ENCODE data around the gene ZFAND6. TPM values are rescaled to one million over a fixed set of nuclear protein-coding genes. Genes with fewer than 3 reads are reported as not detected.

ZFAND6 gene
- polyA plus RNA-seq, 1 donor from 2014 or later = 353 TPM

- no peaks in the 10 kb centered on the region for H3K27me3 ChIP-seq (ENCODE audit: insufficient read depth, low read depth, low read length)
- H3K79me2 ChIP-seq (replicated peaks; ENCODE audit: insufficient read depth, low read length) = no peaks in the 10 kb centered on the region
- no peaks in the 10 kb centered on the region for H3F3A ChIP-seq (ENCODE audit: insufficient read depth, low read length, poor library complexity, severe bottlenecking)
- TF ChIP-seq POLR2AphosphoS5 (IDR thresholded peaks at IDR 0.05) (no peak), EP300 (conservative IDR thresholded peaks at IDR 0.05; ENCODE audit: poor library complexity, severe bottlenecking) (no peak), SMC3 (conservative IDR thresholded peaks at IDR 0.05; ENCODE audit: poor library complexity) (no peak), TAF1 (IDR thresholded peaks at IDR 0.05; ENCODE audit: low read depth) (no peak), EZH2 (IDR thresholded peaks at IDR 0.05; ENCODE audit: borderline replicate concordance, insufficient read depth, low read length, poor library complexity, severe bottlenecking) (no peak), MXI1 (conservative IDR thresholded peaks at IDR 0.05; ENCODE audit: poor library complexity, severe bottlenecking) (no peak), RAD21 (conservative IDR thresholded peaks at IDR 0.05) (no peak)
- TF ChIP-seq, protein P1, sequence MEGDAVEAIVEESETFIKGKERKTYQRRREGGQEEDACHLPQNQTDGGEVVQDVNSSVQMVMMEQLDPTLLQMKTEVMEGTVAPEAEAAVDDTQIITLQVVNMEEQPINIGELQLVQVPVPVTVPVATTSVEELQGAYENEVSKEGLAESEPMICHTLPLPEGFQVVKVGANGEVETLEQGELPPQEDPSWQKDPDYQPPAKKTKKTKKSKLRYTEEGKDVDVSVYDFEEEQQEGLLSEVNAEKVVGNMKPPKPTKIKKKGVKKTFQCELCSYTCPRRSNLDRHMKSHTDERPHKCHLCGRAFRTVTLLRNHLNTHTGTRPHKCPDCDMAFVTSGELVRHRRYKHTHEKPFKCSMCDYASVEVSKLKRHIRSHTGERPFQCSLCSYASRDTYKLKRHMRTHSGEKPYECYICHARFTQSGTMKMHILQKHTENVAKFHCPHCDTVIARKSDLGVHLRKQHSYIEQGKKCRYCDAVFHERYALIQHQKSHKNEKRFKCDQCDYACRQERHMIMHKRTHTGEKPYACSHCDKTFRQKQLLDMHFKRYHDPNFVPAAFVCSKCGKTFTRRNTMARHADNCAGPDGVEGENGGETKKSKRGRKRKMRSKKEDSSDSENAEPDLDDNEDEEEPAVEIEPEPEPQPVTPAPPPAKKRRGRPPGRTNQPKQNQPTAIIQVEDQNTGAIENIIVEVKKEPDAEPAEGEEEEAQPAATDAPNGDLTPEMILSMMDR (IDR thresholded peaks at IDR 0.05; ENCODE audit: poor library complexity, severe bottlenecking) = no peak
- TF ChIP-seq, protein P2, sequence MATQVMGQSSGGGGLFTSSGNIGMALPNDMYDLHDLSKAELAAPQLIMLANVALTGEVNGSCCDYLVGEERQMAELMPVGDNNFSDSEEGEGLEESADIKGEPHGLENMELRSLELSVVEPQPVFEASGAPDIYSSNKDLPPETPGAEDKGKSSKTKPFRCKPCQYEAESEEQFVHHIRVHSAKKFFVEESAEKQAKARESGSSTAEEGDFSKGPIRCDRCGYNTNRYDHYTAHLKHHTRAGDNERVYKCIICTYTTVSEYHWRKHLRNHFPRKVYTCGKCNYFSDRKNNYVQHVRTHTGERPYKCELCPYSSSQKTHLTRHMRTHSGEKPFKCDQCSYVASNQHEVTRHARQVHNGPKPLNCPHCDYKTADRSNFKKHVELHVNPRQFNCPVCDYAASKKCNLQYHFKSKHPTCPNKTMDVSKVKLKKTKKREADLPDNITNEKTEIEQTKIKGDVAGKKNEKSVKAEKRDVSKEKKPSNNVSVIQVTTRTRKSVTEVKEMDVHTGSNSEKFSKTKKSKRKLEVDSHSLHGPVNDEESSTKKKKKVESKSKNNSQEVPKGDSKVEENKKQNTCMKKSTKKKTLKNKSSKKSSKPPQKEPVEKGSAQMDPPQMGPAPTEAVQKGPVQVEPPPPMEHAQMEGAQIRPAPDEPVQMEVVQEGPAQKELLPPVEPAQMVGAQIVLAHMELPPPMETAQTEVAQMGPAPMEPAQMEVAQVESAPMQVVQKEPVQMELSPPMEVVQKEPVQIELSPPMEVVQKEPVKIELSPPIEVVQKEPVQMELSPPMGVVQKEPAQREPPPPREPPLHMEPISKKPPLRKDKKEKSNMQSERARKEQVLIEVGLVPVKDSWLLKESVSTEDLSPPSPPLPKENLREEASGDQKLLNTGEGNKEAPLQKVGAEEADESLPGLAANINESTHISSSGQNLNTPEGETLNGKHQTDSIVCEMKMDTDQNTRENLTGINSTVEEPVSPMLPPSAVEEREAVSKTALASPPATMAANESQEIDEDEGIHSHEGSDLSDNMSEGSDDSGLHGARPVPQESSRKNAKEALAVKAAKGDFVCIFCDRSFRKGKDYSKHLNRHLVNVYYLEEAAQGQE (IDR thresholded peaks at IDR 0.05; ENCODE audit: borderline replicate concordance) = no peak
- no peak overlapping the region for H3K4me3 ChIP-seq (ENCODE audit: low read length)
- no peaks in the 10 kb centered on the region for H3K9me2 ChIP-seq (ENCODE audit: insufficient read depth, low read length)
- no peak overlapping the region for H3K9ac ChIP-seq (ENCODE audit: low read length)
- no peak overlapping the region for H2AFZ ChIP-seq (ENCODE audit: low read depth, low read length)
- no peaks in the 10 kb centered on the region for H4K20me1 ChIP-seq (ENCODE audit: insufficient read depth)
- H3K9me3 ChIP-seq (ENCODE audit: low read length) = no peaks in the 10 kb centered on the region
- H3K4me2 ChIP-seq (ENCODE audit: low read length) = no peak overlapping the region
- no peaks in the 10 kb centered on the region for H3K36me3 ChIP-seq (ENCODE audit: insufficient read depth, low read length)
- H3K27ac ChIP-seq (ENCODE audit: low read length) = no peak overlapping the region
Measured at GRCh38 chr15:80170596-80170995, 111.1 kb downstream of the ZFAND6 start.

GRCh38 chr15:80171787-80172186 is 112.3 kb downstream of the ZFAND6 start:
- H3F3A ChIP-seq (ENCODE audit: insufficient read depth, low read length, poor library complexity, severe bottlenecking) = no peaks in the 10 kb centered on the region
- H3K9ac ChIP-seq (ENCODE audit: low read length) = no peak overlapping the region
- H4K20me1 ChIP-seq (ENCODE audit: insufficient read depth) = no peaks in the 10 kb centered on the region
- no peaks in the 10 kb centered on the region for H3K9me3 ChIP-seq (ENCODE audit: low read length)
- TF ChIP-seq TAF1 (IDR thresholded peaks at IDR 0.05; ENCODE audit: low read depth) (no peak), MXI1 (conservative IDR thresholded peaks at IDR 0.05; ENCODE audit: poor library complexity, severe bottlenecking) (no peak), RAD21 (conservative IDR thresholded peaks at IDR 0.05) (no peak), EZH2 (IDR thresholded peaks at IDR 0.05; ENCODE audit: borderline replicate concordance, insufficient read depth, low read length, poor library complexity, severe bottlenecking) (no peak), EP300 (conservative IDR thresholded peaks at IDR 0.05; ENCODE audit: poor library complexity, severe bottlenecking) (no peak), SMC3 (conservative IDR thresholded peaks at IDR 0.05; ENCODE audit: poor library complexity) (no peak), POLR2AphosphoS5 (IDR thresholded peaks at IDR 0.05) (no peak)
- TF ChIP-seq, protein P1 (IDR thresholded peaks at IDR 0.05; ENCODE audit: poor library complexity, severe bottlenecking) = no peak
- TF ChIP-seq, protein P2 (IDR thresholded peaks at IDR 0.05; ENCODE audit: borderline replicate concordance) = no peak
- H3K27me3 ChIP-seq (ENCODE audit: insufficient read depth, low read depth, low read length) = no peaks in the 10 kb centered on the region
- no peaks in the 10 kb centered on the region for H3K36me3 ChIP-seq (ENCODE audit: insufficient read depth, low read length)
- H2AFZ ChIP-seq (ENCODE audit: low read depth, low read length) = no peak overlapping the region
- no peak overlapping the region for H3K4me3 ChIP-seq (ENCODE audit: low read length)
- no peak overlapping the region for H3K4me2 ChIP-seq (ENCODE audit: low read length)
- no peaks in the 10 kb centered on the region for H3K9me2 ChIP-seq (ENCODE audit: insufficient read depth, low read length)
- H3K79me2 ChIP-seq (replicated peaks; ENCODE audit: insufficient read depth, low read length) = no peaks in the 10 kb centered on the region
- H3K27ac ChIP-seq (ENCODE audit: low read length) = no peak overlapping the region
